Body of pancreas (tissue), 4 donors: ENCODE data around the gene TMPRSS13. TPM values are rescaled to one million over a fixed set of nuclear protein-coding genes. Genes with fewer than 3 reads are reported as not detected.

Experiments used
- ATAC-seq: fragments of 150-250 bp; one replicate; pipeline ENCODE4 v1.9.1; 2016
- DNase-seq, 4 donors: peaks; one replicate each; pipeline ENCODE4 v3.0.0-alpha.2; 2019
- H3K27ac ChIP-seq, 4 donors: fragments of 200-600 bp; sonication (generic); 1 replicate in 3 of 4; 2 replicates in 1 of 4; pipeline versions ENCODE4 v1.5.1 to v1.6.1; 2016 to 2019; ENCODE audit warnings: mild to moderate bottlenecking in 1 of 4, mixed read lengths in 1 of 4, moderate library complexity in 1 of 4
- H3K27me3 ChIP-seq, 2 donors: fragments of 200-600 bp; sonication (generic); one replicate each; pipeline ENCODE4 v1.6.0; 2016; ENCODE audit warnings: mild to moderate bottlenecking in 1 of 2
- H3K36me3 ChIP-seq, 2 donors: fragments of 200-600 bp; sonication (generic); replicated peaks in 1 of 2; 2 replicates each; pipeline ENCODE4 v1.5.1; 2016; ENCODE audit warnings: low read depth in 2 of 2; ENCODE audit not compliant: insufficient read depth in 1 of 2
- H3K4me1 ChIP-seq: fragments of 200-600 bp; sonication (generic); one replicate; pipeline ENCODE4 v1.6.0; 2016
- H3K4me3 ChIP-seq, 2 donors: fragments of 200-600 bp; sonication (generic); 1 replicate in 1 of 2; 2 replicates in 1 of 2; pipeline ENCODE4 v1.5.1; 2016 to 2019
- H3K9me3 ChIP-seq, 3 donors: fragments of 200-600 bp; sonication (generic); 1 replicate in 2 of 3; 2 replicates in 1 of 3; pipeline ENCODE4 v1.5.1; 2016
- POLR2A ChIP-seq, 3 donors: fragments of 450-650 bp; IDR thresholded peaks; one replicate each; pipeline ENCODE4 v1.6.1; 2016; ENCODE audit warnings: antibody characterized with exemption in 3 of 3, mild to moderate bottlenecking in 2 of 3
- WGBS, 2 donors: methylation state at CpG; one replicate each; pipeline ENCODE4 v1.1.5; 2017; 5-methylcytosine and 5-hydroxymethylcytosine counted together
- intact Hi-C: fragments of 100-400 bp; cut with DNase I; formaldehyde crosslinking; loops from one replicate; pipeline ENCODE4 v1.15.1; 2023
- total RNA-seq, 2 donors: library from RNA; depleted of rRNA; stranded (reverse); fragments of >200 nt; gene quantifications; one replicate each; pipeline ENCODE4 v1.1.0, GENCODE V29; 2016
- TF ChIP-seq, protein P1 (sequence below), 7 experiments: fragments of 450-650 bp in 4 of 7; fragments of 200-600 bp in 3 of 7; sonication (generic) in 3 of 7; IDR thresholded peaks; one replicate each; pipeline ENCODE4 v1.5.1; 2016 to 2019; ENCODE audit warnings: antibody characterized with exemption in 7 of 7

TMPRSS13 gene
- total RNA-seq, 2 donors from 2014 or later, result 1.6 to 4.9 TPM

DNA sequence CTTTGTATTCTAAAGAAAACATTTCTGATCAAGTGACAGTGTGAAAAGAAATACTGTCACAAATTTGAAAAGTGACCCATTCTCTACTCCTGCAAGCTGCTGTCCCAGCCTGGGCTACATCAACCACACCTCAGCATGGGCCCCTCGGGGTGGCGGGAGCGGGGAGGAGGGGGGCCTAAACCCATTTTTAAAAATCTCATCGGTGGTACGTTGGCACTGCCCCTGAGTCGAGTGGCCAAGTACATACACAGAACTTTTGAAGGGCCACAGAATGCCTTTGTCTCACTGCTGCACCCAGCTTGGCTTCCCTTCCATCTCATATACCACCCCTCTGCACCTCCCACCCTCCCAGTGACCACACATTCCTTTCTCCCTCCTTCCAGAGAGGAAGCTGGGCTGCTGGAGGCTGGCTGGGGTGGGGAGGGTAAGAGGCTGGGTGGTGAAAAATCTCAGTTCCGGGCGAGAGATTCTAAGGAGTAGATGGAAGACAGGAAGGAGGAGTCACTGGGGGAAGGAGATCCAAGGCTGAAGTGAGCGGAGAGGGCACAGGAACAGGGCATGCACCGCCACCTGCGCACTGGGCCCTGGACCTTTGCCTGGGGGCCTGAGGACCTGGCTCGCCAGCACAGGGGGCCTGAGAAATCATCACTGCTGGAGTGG lies 73.9 kb downstream of the TMPRSS13 start:
- H3K36me3 ChIP-seq, result no peaks in the 10 kb centered on the region
- no peaks in the 10 kb centered on the region for H3K4me1 ChIP-seq
- no peaks in the 10 kb centered on the region for H3K27me3 ChIP-seq
- 71% methylated on average over 12 of the region's 12 CpGs for WGBS, 2 donors
- no peak for TF ChIP-seq POLR2A (IDR thresholded peaks at IDR 0.05)
- TF ChIP-seq, protein P1, sequence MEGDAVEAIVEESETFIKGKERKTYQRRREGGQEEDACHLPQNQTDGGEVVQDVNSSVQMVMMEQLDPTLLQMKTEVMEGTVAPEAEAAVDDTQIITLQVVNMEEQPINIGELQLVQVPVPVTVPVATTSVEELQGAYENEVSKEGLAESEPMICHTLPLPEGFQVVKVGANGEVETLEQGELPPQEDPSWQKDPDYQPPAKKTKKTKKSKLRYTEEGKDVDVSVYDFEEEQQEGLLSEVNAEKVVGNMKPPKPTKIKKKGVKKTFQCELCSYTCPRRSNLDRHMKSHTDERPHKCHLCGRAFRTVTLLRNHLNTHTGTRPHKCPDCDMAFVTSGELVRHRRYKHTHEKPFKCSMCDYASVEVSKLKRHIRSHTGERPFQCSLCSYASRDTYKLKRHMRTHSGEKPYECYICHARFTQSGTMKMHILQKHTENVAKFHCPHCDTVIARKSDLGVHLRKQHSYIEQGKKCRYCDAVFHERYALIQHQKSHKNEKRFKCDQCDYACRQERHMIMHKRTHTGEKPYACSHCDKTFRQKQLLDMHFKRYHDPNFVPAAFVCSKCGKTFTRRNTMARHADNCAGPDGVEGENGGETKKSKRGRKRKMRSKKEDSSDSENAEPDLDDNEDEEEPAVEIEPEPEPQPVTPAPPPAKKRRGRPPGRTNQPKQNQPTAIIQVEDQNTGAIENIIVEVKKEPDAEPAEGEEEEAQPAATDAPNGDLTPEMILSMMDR (IDR thresholded peaks at IDR 0.05), result no peak
- H3K27ac ChIP-seq, result no peak overlapping the region
- DNase-seq (no peak), ATAC-seq (no peak)
- H3K9me3 ChIP-seq, result no peaks in the 10 kb centered on the region
- intact Hi-C loops, result no loop called here
- no peak overlapping the region for H3K4me3 ChIP-seq

DNA sequence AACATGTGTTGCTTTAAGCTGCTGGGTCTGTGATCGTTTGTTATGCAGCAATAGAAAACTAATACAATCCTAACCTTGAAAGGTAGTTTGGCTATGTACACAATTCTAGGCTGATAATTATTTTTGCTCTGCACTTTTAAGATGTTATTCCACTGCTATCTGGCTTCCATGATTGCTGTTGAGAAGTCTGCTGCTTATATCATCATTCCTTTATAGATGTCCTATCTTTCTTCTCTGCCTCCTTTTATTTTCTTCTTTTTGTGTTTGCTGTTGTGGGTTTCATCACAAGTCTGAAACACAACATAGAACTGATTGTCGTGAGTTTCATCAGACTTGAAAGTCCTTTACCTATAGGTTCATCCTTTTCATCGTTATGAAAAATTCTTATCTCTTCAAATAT lies 76.9 kb downstream of the TMPRSS13 start:
- intact Hi-C loops, result no loop called here
- H3K4me3 ChIP-seq, result no peak overlapping the region

DNA sequence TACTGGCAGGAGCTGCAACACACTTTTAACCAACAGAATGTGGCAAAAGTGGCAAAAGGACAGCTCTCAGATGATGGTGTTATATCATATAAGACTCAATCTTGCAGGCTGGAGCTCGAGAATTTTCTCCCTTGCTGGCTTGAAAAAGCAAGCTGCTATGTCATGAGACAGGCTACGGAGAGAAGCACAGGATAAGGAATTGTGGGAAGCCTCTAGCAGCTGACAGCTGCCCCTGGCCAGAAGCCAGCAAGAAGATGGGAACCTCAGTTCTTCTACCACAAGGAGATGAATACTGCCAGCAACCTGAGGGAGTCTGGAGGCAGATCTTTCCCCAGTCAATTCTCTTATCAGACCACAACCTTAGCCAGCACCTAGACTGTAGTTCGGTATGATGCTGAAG lies 77.3 kb downstream of the TMPRSS13 start:
- ATAC-seq, result no peak

More for the DNA sequence above, 76.9 kb downstream of the TMPRSS13 start:
- TF ChIP-seq, protein P1 (IDR thresholded peaks at IDR 0.05), result no peak
- no peak for TF ChIP-seq POLR2A (IDR thresholded peaks at IDR 0.05)
- ATAC-seq (no peak), DNase-seq (no peak)
- WGBS, 2 donors, result 60 to 61% methylated on average over 3 of the region's 3 CpGs
- H3K9me3 ChIP-seq, result no peaks in the 10 kb centered on the region
- H3K27me3 ChIP-seq, result no peaks in the 10 kb centered on the region
- H3K36me3 ChIP-seq, result no peaks in the 10 kb centered on the region
- H3K4me1 ChIP-seq, result no peaks in the 10 kb centered on the region
- H3K27ac ChIP-seq, result no peak overlapping the region

DNA sequence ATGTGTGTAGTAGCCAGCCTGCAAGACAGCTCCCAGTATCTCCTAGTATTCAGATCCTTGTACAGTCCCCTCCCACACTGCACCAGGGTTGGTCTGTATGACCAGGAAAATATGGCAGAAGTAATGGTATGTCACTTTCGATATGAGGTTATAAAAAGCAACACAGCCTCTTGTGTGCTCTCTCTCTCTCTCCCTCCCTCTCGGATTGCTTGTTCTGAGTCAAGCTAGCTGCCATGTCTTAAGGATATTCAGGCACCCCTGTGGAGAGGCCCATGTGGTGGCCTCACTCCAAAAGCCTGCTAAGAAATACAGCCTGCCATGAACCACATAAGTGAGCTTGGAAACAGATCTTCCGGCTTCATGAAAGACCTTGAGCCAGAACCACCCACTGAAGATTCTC lies 78.1 kb downstream of the TMPRSS13 start:
- ATAC-seq, result no peak
- intact Hi-C loops, result no loop called here

More for the DNA sequence above, 77.3 kb downstream of the TMPRSS13 start:
- H3K4me1 ChIP-seq, result no peaks in the 10 kb centered on the region
- DNase-seq, result no peak
- H3K4me3 ChIP-seq, result no peak overlapping the region
- no peaks in the 10 kb centered on the region for H3K9me3 ChIP-seq
- no peak for TF ChIP-seq POLR2A (IDR thresholded peaks at IDR 0.05)
- TF ChIP-seq, protein P1 (IDR thresholded peaks at IDR 0.05), result no peak
- H3K27me3 ChIP-seq, result no peaks in the 10 kb centered on the region
- H3K27ac ChIP-seq, result no peak overlapping the region
- 40 to 41% methylated on average over 3 of the region's 3 CpGs for WGBS, 2 donors
- H3K36me3 ChIP-seq, result no peaks in the 10 kb centered on the region
- intact Hi-C loops, result no loop called here

More for the DNA sequence above, 78.1 kb downstream of the TMPRSS13 start:
- H3K27me3 ChIP-seq, result no peaks in the 10 kb centered on the region
- H3K4me3 ChIP-seq, result no peak overlapping the region
- no peaks in the 10 kb centered on the region for H3K9me3 ChIP-seq
- 73 to 82% methylated on average over 3 of the region's 3 CpGs for WGBS, 2 donors
- H3K27ac ChIP-seq, result no peak overlapping the region
- H3K36me3 ChIP-seq, result no peaks in the 10 kb centered on the region
- no peak for DNase-seq
- H3K4me1 ChIP-seq, result no peaks in the 10 kb centered on the region
- TF ChIP-seq, protein P1 (IDR thresholded peaks at IDR 0.05), result no peak
- TF ChIP-seq POLR2A (IDR thresholded peaks at IDR 0.05), result no peak

Other genes with a start within 250 kb of the TMPRSS13 start
- 1 to 10 TPM in 1 of 2 donors, under 1 TPM in 1; 0.33 to 1.6 TPM for gene DSCAML1, start 132.2 kb downstream of the TMPRSS13 start, total RNA-seq
- gene FXYD2, start 104.7 kb downstream of the TMPRSS13 start, total RNA-seq, result 100 to 1,000 TPM; 290 to 396 TPM
- gene FXYD6, start 52.7 kb downstream of the TMPRSS13 start, total RNA-seq, result 10 to 100 TPM; 16.8 to 23.9 TPM
- gene IL10RA, start 57.0 kb upstream of the TMPRSS13 start, total RNA-seq, result 10 to 100 TPM in 1 of 2 donors, 1 to 10 TPM in 1; 7.3 to 10.2 TPM
- gene TMPRSS4, start 147.7 kb upstream of the TMPRSS13 start, total RNA-seq, result 1 to 10 TPM in 1 of 2 donors, not detected in 1; 6.5 TPM
- not detected for gene SMIM35, start 157.6 kb upstream of the TMPRSS13 start, total RNA-seq
- 1 to 10 TPM in 1 of 2 donors, under 1 TPM in 1; 0.33 to 1.6 TPM for gene SCN4B, start 223.4 kb upstream of the TMPRSS13 start, total RNA-seq
- gene SCN2B, start 247.2 kb upstream of the TMPRSS13 start, total RNA-seq, result under 1 TPM in 1 of 2 donors, not detected in 1; under 0.01 TPM